ENCODE measurements around the gene MTM1.

DNA sequence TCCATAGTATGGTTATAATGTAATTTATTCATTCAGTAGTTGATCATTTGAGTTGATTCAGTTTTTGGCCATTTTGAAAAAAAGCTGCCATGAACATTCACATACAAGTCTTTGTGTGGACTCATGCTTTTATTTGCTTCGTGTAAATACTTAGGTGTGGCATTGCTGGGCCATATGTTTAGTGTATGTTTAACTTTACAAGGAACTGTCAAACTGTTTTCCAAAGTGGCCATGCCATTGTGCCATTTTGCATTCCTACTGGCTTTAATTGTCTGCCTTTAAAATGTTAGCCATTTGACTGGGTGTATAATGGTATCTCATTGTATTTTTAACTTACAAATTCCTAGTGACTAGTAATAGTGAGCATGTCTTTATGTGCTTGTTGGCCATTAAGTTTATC, 8.8 kb downstream of the MTM1 start:
- TF ChIP-seq, protein P1, sequence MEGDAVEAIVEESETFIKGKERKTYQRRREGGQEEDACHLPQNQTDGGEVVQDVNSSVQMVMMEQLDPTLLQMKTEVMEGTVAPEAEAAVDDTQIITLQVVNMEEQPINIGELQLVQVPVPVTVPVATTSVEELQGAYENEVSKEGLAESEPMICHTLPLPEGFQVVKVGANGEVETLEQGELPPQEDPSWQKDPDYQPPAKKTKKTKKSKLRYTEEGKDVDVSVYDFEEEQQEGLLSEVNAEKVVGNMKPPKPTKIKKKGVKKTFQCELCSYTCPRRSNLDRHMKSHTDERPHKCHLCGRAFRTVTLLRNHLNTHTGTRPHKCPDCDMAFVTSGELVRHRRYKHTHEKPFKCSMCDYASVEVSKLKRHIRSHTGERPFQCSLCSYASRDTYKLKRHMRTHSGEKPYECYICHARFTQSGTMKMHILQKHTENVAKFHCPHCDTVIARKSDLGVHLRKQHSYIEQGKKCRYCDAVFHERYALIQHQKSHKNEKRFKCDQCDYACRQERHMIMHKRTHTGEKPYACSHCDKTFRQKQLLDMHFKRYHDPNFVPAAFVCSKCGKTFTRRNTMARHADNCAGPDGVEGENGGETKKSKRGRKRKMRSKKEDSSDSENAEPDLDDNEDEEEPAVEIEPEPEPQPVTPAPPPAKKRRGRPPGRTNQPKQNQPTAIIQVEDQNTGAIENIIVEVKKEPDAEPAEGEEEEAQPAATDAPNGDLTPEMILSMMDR (IDR thresholded peaks at IDR 0.05), result no peak
- TF ChIP-seq EP300 (IDR thresholded peaks at IDR 0.05), result no peak
- TF ChIP-seq POLR2A (IDR thresholded peaks at IDR 0.05), result no peak
- no peak for TF ChIP-seq POLR2AphosphoS5 (IDR thresholded peaks at IDR 0.05)

Data from gastroesophageal sphincter (tissue), 3 donors.